ENCODE data around the gene TPST2. TPM values are rescaled to one million over a fixed set of nuclear protein-coding genes. Genes with fewer than 3 reads are reported as not detected.

Gene TPST2
- total RNA-seq, 4 donors from 2014 or later: 39.1 to 83.4 (median 60.6) TPM

DNA sequence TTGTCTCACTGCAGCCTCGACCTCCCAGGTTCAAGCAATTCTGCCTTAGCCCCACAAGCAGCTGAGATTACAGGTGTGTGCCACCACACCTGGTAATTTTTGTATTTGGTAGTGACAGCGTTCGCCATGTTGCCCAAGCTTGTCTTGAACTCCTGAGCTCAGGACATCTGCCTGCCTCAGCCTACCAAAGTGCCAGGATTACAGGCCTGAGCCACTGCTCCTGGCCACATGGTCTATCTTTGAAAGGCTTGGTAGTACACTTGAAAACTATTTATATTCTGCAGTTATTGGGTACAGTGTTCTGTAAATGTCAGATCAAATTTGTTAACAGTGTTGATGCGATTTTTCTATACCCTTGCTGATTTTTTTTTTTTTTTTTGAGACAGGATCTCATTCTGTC, 41.4 kb upstream of the TPST2 start:
- Histone ChIP-seq H3K36me3 (no peaks in the 10 kb centered on the region), H3K4me1 (no peaks in the 10 kb centered on the region), H3K4me3 (no peak overlapping the region), H3K9me3 (peaks cover 0 to 9% (median 0%) of the 10 kb centered on the region in 4 donors), H3K27ac (no peak overlapping the region), H3K27me3 (no peaks in the 10 kb centered on the region)
- DNase-seq (ENCODE audit: low spot score in 2 of 2): no peak
- TF ChIP-seq POLR2A (IDR thresholded peaks at IDR 0.05) (no peak), EP300 (IDR thresholded peaks at IDR 0.05) (no peak)
- TF ChIP-seq, protein P1, sequence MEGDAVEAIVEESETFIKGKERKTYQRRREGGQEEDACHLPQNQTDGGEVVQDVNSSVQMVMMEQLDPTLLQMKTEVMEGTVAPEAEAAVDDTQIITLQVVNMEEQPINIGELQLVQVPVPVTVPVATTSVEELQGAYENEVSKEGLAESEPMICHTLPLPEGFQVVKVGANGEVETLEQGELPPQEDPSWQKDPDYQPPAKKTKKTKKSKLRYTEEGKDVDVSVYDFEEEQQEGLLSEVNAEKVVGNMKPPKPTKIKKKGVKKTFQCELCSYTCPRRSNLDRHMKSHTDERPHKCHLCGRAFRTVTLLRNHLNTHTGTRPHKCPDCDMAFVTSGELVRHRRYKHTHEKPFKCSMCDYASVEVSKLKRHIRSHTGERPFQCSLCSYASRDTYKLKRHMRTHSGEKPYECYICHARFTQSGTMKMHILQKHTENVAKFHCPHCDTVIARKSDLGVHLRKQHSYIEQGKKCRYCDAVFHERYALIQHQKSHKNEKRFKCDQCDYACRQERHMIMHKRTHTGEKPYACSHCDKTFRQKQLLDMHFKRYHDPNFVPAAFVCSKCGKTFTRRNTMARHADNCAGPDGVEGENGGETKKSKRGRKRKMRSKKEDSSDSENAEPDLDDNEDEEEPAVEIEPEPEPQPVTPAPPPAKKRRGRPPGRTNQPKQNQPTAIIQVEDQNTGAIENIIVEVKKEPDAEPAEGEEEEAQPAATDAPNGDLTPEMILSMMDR (IDR thresholded peaks at IDR 0.05): no peak
- WGBS, 2 donors: 92 to 95% methylated on average over 4 of the region's 4 CpGs

DNA sequence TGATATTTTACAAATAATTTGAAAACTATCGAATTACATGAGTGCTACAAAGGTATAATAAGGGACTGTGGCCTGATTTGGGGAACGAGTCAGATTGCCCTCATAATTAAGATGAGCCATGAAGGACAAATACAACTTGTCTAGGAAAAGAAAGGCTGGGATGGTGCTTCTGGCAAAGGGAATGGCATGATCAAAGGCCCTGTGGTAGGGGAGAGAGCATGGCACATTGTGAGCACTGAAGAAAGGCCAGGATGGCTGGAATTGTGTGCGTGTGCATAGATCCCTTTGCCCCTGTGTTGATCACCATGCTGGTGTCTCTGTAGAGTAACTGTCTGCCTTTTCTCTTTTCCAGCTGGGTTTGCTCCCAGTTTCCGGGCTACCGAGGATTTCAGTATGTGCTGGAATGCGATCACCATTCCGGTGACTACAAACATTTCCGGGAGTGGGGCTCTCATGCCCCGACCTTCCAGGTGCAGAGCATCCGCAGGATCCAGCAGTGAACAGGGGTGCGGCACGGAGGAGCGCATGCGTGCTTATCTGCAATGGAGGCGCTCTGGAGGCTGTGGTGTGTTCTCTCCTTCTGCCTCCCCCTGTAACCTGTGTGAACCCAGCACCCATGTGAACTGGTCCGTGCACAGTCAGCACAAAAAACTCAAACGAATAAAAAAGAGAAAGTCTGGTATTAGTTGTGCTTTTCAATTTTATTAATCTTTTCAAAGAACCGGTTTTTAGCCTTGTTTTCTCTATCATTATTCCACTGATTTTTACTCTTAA, 40.2 kb upstream of the TPST2 start:
- WGBS, 2 donors: 93 to 94% methylated on average over 18 of the region's 18 CpGs
- H3K4me1 ChIP-seq: no peaks in the 10 kb centered on the region
- TF ChIP-seq POLR2A (IDR thresholded peaks at IDR 0.05): no peak
- no peak for TF ChIP-seq EP300 (IDR thresholded peaks at IDR 0.05)
- TF ChIP-seq, protein P1 (IDR thresholded peaks at IDR 0.05): no peak
- DNase-seq (ENCODE audit: low spot score in 2 of 2): no peak
- no peak overlapping the region for H3K27ac ChIP-seq
- H3K4me3 ChIP-seq: no peak overlapping the region
- H3K27me3 ChIP-seq: no peaks in the 10 kb centered on the region
- peaks cover 0 to 9% (median 0%) of the 10 kb centered on the region in 4 donors for H3K9me3 ChIP-seq
- no peaks in the 10 kb centered on the region for H3K36me3 ChIP-seq

- Histone ChIP-seq H3K36me3 (no peaks in the 10 kb centered on the region), H3K9me3 (no peaks in the 10 kb centered on the region), H3K27ac (no peak overlapping the region), H3K27me3 (peaks cover 0 to 4% of the 10 kb centered on the region in 2 donors), H3K4me1 (no peaks in the 10 kb centered on the region), H3K4me3 (no peak overlapping the region)
- TF ChIP-seq POLR2A (IDR thresholded peaks at IDR 0.05): no peak
- no peak for TF ChIP-seq EP300 (IDR thresholded peaks at IDR 0.05)
- TF ChIP-seq, protein P1 (IDR thresholded peaks at IDR 0.05): no peak
- DNase-seq (ENCODE audit: low spot score in 2 of 2): no peak
- 79 to 86% methylated on average over 11 to 12 of the region's 12 CpGs for WGBS, 2 donors
Observed at GRCh38 chr22:26624803-26625202, 34.9 kb upstream of the TPST2 start.

DNA sequence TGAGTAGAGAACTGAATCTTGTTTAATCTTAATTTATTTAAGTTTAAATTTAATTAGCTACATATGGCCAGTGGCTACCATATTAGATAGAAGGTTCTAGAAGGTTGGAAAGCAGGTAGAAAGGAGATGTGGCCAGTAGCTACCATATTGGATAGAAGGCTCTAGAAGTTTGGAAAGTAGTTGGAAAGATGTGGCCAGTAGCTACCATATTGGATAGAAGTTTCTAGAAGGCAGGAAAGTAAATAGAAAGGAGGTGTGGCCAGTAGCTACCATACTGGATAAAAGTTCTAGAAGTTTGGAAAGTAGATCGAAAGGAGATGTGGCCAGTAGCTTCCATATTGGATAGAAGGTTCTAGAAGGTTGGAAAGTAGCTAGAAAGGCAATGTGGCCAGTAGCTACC, 34.1 kb upstream of the TPST2 start:
- Histone ChIP-seq H3K36me3 (no peaks in the 10 kb centered on the region), H3K4me3 (no peak overlapping the region), H3K4me1 (peaks cover 0 to 6% (median 0%) of the 10 kb centered on the region in 4 donors), H3K9me3 (no peaks in the 10 kb centered on the region), H3K27me3 (peaks cover 0 to 4% of the 10 kb centered on the region in 2 donors), H3K27ac (no peak overlapping the region)
- WGBS, 2 donors: 89 to 93% methylated on average over 1 of the region's 1 CpG
- no peak for TF ChIP-seq POLR2A (IDR thresholded peaks at IDR 0.05)
- TF ChIP-seq, protein P1 (IDR thresholded peaks at IDR 0.05): no peak
- TF ChIP-seq EP300 (IDR thresholded peaks at IDR 0.05): no peak
- no peak for DNase-seq (ENCODE audit: low spot score in 2 of 2)

- Histone ChIP-seq H3K36me3 (no peaks in the 10 kb centered on the region), H3K27me3 (peaks cover 0 to 4% of the 10 kb centered on the region in 2 donors), H3K4me1 (peaks cover 0 to 6% (median 2%) of the 10 kb centered on the region in 4 donors), H3K27ac (no peak within 1 kb of the TSS), H3K4me3 (no peak within 1 kb of the TSS), H3K9me3 (no peaks in the 10 kb centered on the region)
- WGBS, 2 donors: 63 to 65% methylated on average over 3 to 7 of the region's 7 CpGs
- DNase-seq (ENCODE audit: low spot score in 2 of 2): no peak
- TF ChIP-seq EP300 (IDR thresholded peaks at IDR 0.05): no peak
- no peak for TF ChIP-seq POLR2A (IDR thresholded peaks at IDR 0.05)
- TF ChIP-seq, protein P1 (IDR thresholded peaks at IDR 0.05): no peak
Observed at GRCh38 chr22:26621663-26622062, 31.7 kb upstream of the TPST2 start, which contains the start of gene CRYBA4. CRYBA4 (plus strand) TSS chr22:26621963; CDS start chr22:26622597, 634 bp downstream.

Data from tibial nerve (tissue), 4 donors.